Endodermal cell (in vitro differentiated cells): ENCODE results near the gene OCA2. TPM values are rescaled to one million over a fixed set of nuclear protein-coding genes. Genes with fewer than 3 reads are reported as not detected.

Experiments used
- DNase-seq: peaks from one replicate; pipeline ENCODE4 v3.0.0-alpha.2; 2017
- H3K27ac ChIP-seq: 2 replicates; pipeline ENCODE4 v1.5.1; 2013; ENCODE audit warnings: mild to moderate bottlenecking, low read depth, low read length, moderate library complexity
- H3K27me3 ChIP-seq: 2 replicates; pipeline ENCODE4 v1.6.1; 2013; ENCODE audit warnings: mild to moderate bottlenecking, low read length, moderate library complexity; ENCODE audit not compliant: insufficient read depth, control insufficient read depth, poor library complexity, severe bottlenecking
- H3K36me3 ChIP-seq: 2 replicates; pipeline ENCODE4 v1.7.0; 2013; ENCODE audit warnings: mild to moderate bottlenecking, low read length, moderate library complexity; ENCODE audit not compliant: control insufficient read depth, insufficient read depth
- H3K4me1 ChIP-seq: one replicate; pipeline ENCODE4 v1.7.0; 2013; ENCODE audit warnings: low read length; ENCODE audit not compliant: control insufficient read depth, insufficient read depth
- H3K4me3 ChIP-seq: 2 replicates; pipeline ENCODE4 v1.5.1; 2013; ENCODE audit warnings: mild to moderate bottlenecking, low read length, moderate library complexity
- H3K9ac ChIP-seq: 2 replicates; pipeline ENCODE4 v1.6.1; 2013; ENCODE audit warnings: mild to moderate bottlenecking, low read length, moderate library complexity; ENCODE audit not compliant: poor library complexity, severe bottlenecking; ENCODE audit errors: extremely low read depth
- H3K9me3 ChIP-seq: 2 replicates; pipeline ENCODE4 v1.6.1; 2013; ENCODE audit warnings: mild to moderate bottlenecking, low read length, moderate library complexity; ENCODE audit not compliant: control insufficient read depth
- H3K27ac Mint-ChIP-seq: 2 replicates; pipeline ENCODE4 v1.8.0; 2020; ENCODE audit warnings: mixed read lengths
- H3K27me3 Mint-ChIP-seq: 2 replicates; pipeline ENCODE4 v1.8.0; 2021; ENCODE audit warnings: mild to moderate bottlenecking, mixed read lengths; ENCODE audit not compliant: insufficient read depth
- H3K36me3 Mint-ChIP-seq: 2 replicates; pipeline ENCODE4 v1.8.0; 2020; ENCODE audit warnings: low read depth, mixed read lengths
- H3K4me1 Mint-ChIP-seq: 2 replicates; pipeline ENCODE4 v1.8.0; 2020; ENCODE audit warnings: mixed read lengths
- H3K4me3 Mint-ChIP-seq: 2 replicates; pipeline ENCODE4 v1.8.0; 2020; ENCODE audit warnings: mild to moderate bottlenecking, moderate library complexity, mixed read lengths
- H3K9me3 Mint-ChIP-seq: 2 replicates; pipeline ENCODE4 v1.8.0; 2020; ENCODE audit warnings: mild to moderate bottlenecking, mixed read lengths
- WGBS, 2 experiments: methylation state at CpG; one replicate each; pipeline versions ENCODE4 v1.1.5 to v1.1.7; 2013; ENCODE audit warnings: missing lambda C conversion rate in 2 of 2, mixed read lengths in 1 of 2; ENCODE audit not compliant: insufficient coverage in 1 of 2, insufficient read length in 1 of 2; 5-methylcytosine and 5-hydroxymethylcytosine counted together
- total RNA-seq, 2 donors: library from RNA; stranded (reverse); fragmentation: NEBNext Ultra II Directional in 1 of 2; extraction: Animal tissue kit (Norgen Biotek cat#: 25700) in 1 of 2; gene quantifications; 2 replicates in 1 of 2; 3 replicates in 1 of 2; pipeline ENCODE4 v1.2.1, GENCODE V29; 2021
- TF ChIP-seq, protein P1 (sequence below): fragments of 200-600 bp; sonication (generic); conservative IDR thresholded peaks from 2 replicates; pipeline ENCODE4 v1.5.0; 2021; ENCODE audit warnings: antibody characterized with exemption, mild to moderate bottlenecking

Gene OCA2
- total RNA-seq, 2 donors from 2014 or later = 0.29 to 0.84 TPM

- Mint-ChIP-seq H3K27ac (no peak overlapping the region), H3K9me3 (no peaks in the 10 kb centered on the region), H3K4me3 (no peak overlapping the region), H3K36me3 (no peaks in the 10 kb centered on the region), H3K4me1 (no peaks in the 10 kb centered on the region), H3K27me3 (no peaks in the 10 kb centered on the region)
- no peaks in the 10 kb centered on the region for H3K36me3 ChIP-seq
- no peak overlapping the region for H3K4me3 ChIP-seq
- no peaks in the 10 kb centered on the region for H3K27me3 ChIP-seq
- H3K4me1 ChIP-seq = peaks cover 4% of the 10 kb centered on the region
- H3K9ac ChIP-seq = no peak overlapping the region
- no peaks in the 10 kb centered on the region for H3K9me3 ChIP-seq
- TF ChIP-seq, protein P1, sequence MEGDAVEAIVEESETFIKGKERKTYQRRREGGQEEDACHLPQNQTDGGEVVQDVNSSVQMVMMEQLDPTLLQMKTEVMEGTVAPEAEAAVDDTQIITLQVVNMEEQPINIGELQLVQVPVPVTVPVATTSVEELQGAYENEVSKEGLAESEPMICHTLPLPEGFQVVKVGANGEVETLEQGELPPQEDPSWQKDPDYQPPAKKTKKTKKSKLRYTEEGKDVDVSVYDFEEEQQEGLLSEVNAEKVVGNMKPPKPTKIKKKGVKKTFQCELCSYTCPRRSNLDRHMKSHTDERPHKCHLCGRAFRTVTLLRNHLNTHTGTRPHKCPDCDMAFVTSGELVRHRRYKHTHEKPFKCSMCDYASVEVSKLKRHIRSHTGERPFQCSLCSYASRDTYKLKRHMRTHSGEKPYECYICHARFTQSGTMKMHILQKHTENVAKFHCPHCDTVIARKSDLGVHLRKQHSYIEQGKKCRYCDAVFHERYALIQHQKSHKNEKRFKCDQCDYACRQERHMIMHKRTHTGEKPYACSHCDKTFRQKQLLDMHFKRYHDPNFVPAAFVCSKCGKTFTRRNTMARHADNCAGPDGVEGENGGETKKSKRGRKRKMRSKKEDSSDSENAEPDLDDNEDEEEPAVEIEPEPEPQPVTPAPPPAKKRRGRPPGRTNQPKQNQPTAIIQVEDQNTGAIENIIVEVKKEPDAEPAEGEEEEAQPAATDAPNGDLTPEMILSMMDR = no peak
- no peak for DNase-seq
- WGBS, 2 experiments = 96 to 98% methylated on average over 4 to 6 of the region's 6 CpGs
- no peak overlapping the region for H3K27ac ChIP-seq
Measured at GRCh38 chr15:28020644-28021043, 78.5 kb downstream of the OCA2 start.

GRCh38 chr15:28019594-28020309 lies 79.4 kb downstream of the OCA2 start:
- Mint-ChIP-seq H3K27ac (no peak overlapping the region), H3K36me3 (no peaks in the 10 kb centered on the region), H3K9me3 (no peaks in the 10 kb centered on the region), H3K27me3 (no peaks in the 10 kb centered on the region), H3K4me3 (no peak overlapping the region), H3K4me1 (no peaks in the 10 kb centered on the region)
- no peak for DNase-seq
- peaks cover 4% of the 10 kb centered on the region for H3K4me1 ChIP-seq
- H3K36me3 ChIP-seq = no peaks in the 10 kb centered on the region
- no peak overlapping the region for H3K4me3 ChIP-seq
- 80 to 92% methylated on average over 10 to 19 of the region's 19 CpGs for WGBS, 2 experiments
- TF ChIP-seq, protein P1 = no peak
- no peaks in the 10 kb centered on the region for H3K27me3 ChIP-seq
- H3K9ac ChIP-seq = no peak overlapping the region
- H3K27ac ChIP-seq = no peak overlapping the region
- H3K9me3 ChIP-seq = no peaks in the 10 kb centered on the region

DNA sequence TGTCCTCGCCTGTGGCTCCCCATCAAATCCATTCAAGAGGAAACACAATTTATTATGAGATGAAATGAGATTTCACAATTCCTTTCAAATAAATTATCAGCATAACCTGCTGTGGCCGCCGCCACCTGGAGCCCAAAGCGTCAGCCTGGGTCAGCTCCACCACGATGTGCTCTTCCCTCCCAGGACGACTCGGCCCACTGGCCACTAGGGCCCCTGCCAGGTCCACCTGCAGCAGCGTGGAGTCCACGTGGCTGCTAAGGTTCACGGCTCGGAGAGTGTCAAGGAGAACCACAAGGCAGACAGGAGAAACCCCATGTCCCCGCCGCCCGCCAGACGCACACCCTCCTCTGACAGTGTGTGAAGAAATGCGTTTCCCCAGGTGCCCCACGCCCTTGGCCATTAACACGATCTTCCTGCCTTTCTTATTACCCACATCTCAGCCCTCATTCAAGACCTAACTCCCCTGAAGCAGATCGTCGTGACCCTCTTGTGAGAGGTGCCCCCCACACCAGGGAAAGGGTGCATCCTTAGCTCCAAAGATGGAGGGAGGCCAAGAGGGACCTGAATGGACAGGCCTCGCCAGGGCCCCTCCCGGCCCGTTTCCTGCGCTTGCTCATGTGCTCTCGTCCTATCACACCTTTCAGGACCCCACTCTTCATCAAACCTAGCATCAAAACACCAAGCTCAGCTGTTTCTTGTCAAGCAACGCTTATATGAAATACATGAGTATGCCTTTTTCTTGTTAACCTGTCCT lies 80.6 kb downstream of the OCA2 start:
- TF ChIP-seq, protein P1 = no peak
- no peaks in the 10 kb centered on the region for H3K9me3 Mint-ChIP-seq
- 93 to 96% methylated on average over 19 to 25 of the region's 26 CpGs for WGBS, 2 experiments
- peaks cover 4% of the 10 kb centered on the region for H3K4me1 ChIP-seq
- DNase-seq = no peak
- no peaks in the 10 kb centered on the region for H3K36me3 ChIP-seq
- H3K27ac ChIP-seq = no peak overlapping the region
- H3K4me1 Mint-ChIP-seq = no peaks in the 10 kb centered on the region
- H3K9ac ChIP-seq = no peak overlapping the region
- no peaks in the 10 kb centered on the region for H3K9me3 ChIP-seq
- H3K27me3 Mint-ChIP-seq = no peaks in the 10 kb centered on the region
- H3K36me3 Mint-ChIP-seq = no peaks in the 10 kb centered on the region
- no peak overlapping the region for H3K27ac Mint-ChIP-seq
- H3K4me3 ChIP-seq = no peak overlapping the region
- H3K27me3 ChIP-seq = no peaks in the 10 kb centered on the region
- H3K4me3 Mint-ChIP-seq = no peak overlapping the region
